Keratinocyte (primary cell): ENCODE data around the gene KIF26A. TPM values are rescaled to one million over a fixed set of nuclear protein-coding genes. Genes with fewer than 3 reads are reported as not detected.

Source experiments
- DNase-seq: peaks from one replicate; pipeline ENCODE4 v3.0.0-alpha.2; 2011; ENCODE audit warnings: low read depth, missing footprints, low spot score
- FAIRE-seq: peaks from 2 replicates; lab custom pipeline; 2011; peaks lifted over from hg19 to GRCh38; lab: Jason Lieb, UNC
- H2AFZ ChIP-seq: 2 replicates; pipeline ENCODE4 v1.6.0; 2012; ENCODE audit warnings: low read length, control low read depth, inconsistent platforms; ENCODE audit not compliant: control insufficient read depth
- H3K27ac ChIP-seq: 2 replicates; pipeline ENCODE4 v1.5.1; 2011; ENCODE audit warnings: low read length; ENCODE audit not compliant: control insufficient read depth, insufficient read depth
- H3K27me3 ChIP-seq: 3 replicates; pipeline ENCODE4 v1.6.0; 2011; ENCODE audit warnings: low read length; ENCODE audit not compliant: control insufficient read depth, insufficient read depth; ENCODE audit errors: extremely low read depth
- H3K36me3 ChIP-seq, 2 experiments: 2 replicates in 1 of 2; 3 replicates in 1 of 2; pipeline ENCODE4 v1.5.1; 2011; ENCODE audit warnings: low read length in 2 of 2, mild to moderate bottlenecking in 1 of 2; ENCODE audit not compliant: control insufficient read depth in 2 of 2, insufficient read depth in 2 of 2; ENCODE audit errors: extremely low read depth in 1 of 2
- H3K4me1 ChIP-seq: 3 replicates; pipeline ENCODE4 v1.5.1; 2011; ENCODE audit warnings: low read length; ENCODE audit not compliant: control insufficient read depth, insufficient read depth; ENCODE audit errors: extremely low read depth
- H3K4me2 ChIP-seq: 3 replicates; pipeline ENCODE4 v1.6.0; 2011; ENCODE audit warnings: low read depth, low read length; ENCODE audit not compliant: control insufficient read depth, insufficient read depth; ENCODE audit errors: extremely low read depth
- H3K4me3 ChIP-seq, 3 experiments: fragments of 200-600 bp in 1 of 3; sonication (generic) in 1 of 3; 2 replicates in 2 of 3; 3 replicates in 1 of 3; pipeline ENCODE4 v1.5.1; 2011 to 2016; ENCODE audit warnings: low read length in 3 of 3, mild to moderate bottlenecking in 3 of 3, control low read depth in 2 of 3, inconsistent platforms in 1 of 3, low read depth in 1 of 3, mixed read lengths in 1 of 3, mixed run types in 1 of 3, moderate library complexity in 1 of 3; ENCODE audit not compliant: control insufficient read depth in 2 of 3, insufficient read depth in 2 of 3; ENCODE audit errors: extremely low read depth in 1 of 3
- H3K79me2 ChIP-seq: 2 replicates; pipeline ENCODE4 v1.6.0; 2012; ENCODE audit warnings: low read length; ENCODE audit not compliant: control insufficient read depth, insufficient read depth
- H3K9ac ChIP-seq: 3 replicates; pipeline ENCODE4 v1.6.0; 2011; ENCODE audit warnings: low read length; ENCODE audit not compliant: control insufficient read depth, insufficient read depth; ENCODE audit errors: extremely low read depth
- H3K9me1 ChIP-seq: 3 replicates; pipeline ENCODE4 v1.6.0; 2011; ENCODE audit warnings: low read length; ENCODE audit not compliant: control insufficient read depth, insufficient read depth; ENCODE audit errors: extremely low read depth
- H3K9me3 ChIP-seq: 2 replicates; pipeline ENCODE4 v1.5.1; 2012; ENCODE audit warnings: low read depth, low read length; ENCODE audit not compliant: control insufficient read depth
- H4K20me1 ChIP-seq: 3 replicates; pipeline ENCODE4 v1.6.0; 2011; ENCODE audit warnings: low read length; ENCODE audit not compliant: control insufficient read depth, insufficient read depth; ENCODE audit errors: extremely low read depth
- CTCF ChIP-seq, 3 experiments: IDR thresholded peaks in 1 of 3; conservative IDR thresholded peaks in 1 of 3; optimal IDR thresholded peaks in 1 of 3; 2 replicates in 2 of 3; 3 replicates in 1 of 3; pipeline versions ENCODE3 to v1.5.1; 2011; ENCODE audit warnings: low read length in 3 of 3, mild to moderate bottlenecking in 3 of 3, moderate library complexity in 2 of 3, control low read depth in 1 of 3, inconsistent platforms in 1 of 3; ENCODE audit not compliant: insufficient read depth in 2 of 3; ENCODE audit errors: extremely low read depth in 1 of 3
- EZH2 ChIP-seq: IDR thresholded peaks from one replicate; pipeline ENCODE4 v1.6.1; 2012; ENCODE audit warnings: inconsistent platforms, mild to moderate bottlenecking, low read length, moderate library complexity
- dilution Hi-C: fragments of 300-500 bp; cut with MboI; formaldehyde crosslinking; loops from one replicate; pipeline ENCODE4 v1.7.0; 2020; ENCODE audit warnings: low sequenced_read_pairs; ENCODE audit not compliant: extremely low pct_ligation_motif_present
- polyA plus RNA-seq, 5 experiments: library from polyadenylated mRNA; depleted of rRNA in 3 of 5; stranded (reverse) in 3 of 5; stranded (forward) in 1 of 5; unstranded in 1 of 5; fragments of >200 nt; gene quantifications; 1 replicate in 1 of 5; 2 replicates in 3 of 5; 3 replicates in 1 of 5; pipeline versions ENCODE4 v1.2.1 to v1.2.3, GENCODE V29; 2011 to 2012; ENCODE audit warnings: missing spikeins in 2 of 5, low read depth in 1 of 5, low replicate concordance in 1 of 5

KIF26A gene
- polyA plus RNA-seq, 1 donor (not counting 4 experiments of a cell fraction or from before 2014, with no cell fraction given), result 0.07 TPM

GRCh38 chr14:104149617-104150135, 11.3 kb downstream of the KIF26A start:
- Histone ChIP-seq H3K27me3 (no peaks in the 10 kb centered on the region), H3K9ac (no peak overlapping the region), H3K4me2 (no peak overlapping the region), H4K20me1 (no peaks in the 10 kb centered on the region), H3K4me1 (no peaks in the 10 kb centered on the region), H3K79me2 (no peaks in the 10 kb centered on the region), H3K36me3 (no peaks in the 10 kb centered on the region), H3K9me1 (no peaks in the 10 kb centered on the region), H3K9me3 (no peaks in the 10 kb centered on the region), H3K27ac (no peak overlapping the region), H2AFZ (no peak overlapping the region), H3K4me3 (no peak overlapping the region)
- no peak for DNase-seq
- TF ChIP-seq CTCF (optimal IDR thresholded peaks at IDR 0.05 in 1 of 3, IDR thresholded peaks at IDR 0.05 in 1 of 3, conservative IDR thresholded peaks at IDR 0.05 in 1 of 3; ENCODE audit: extremely low read depth in 1 of 3, insufficient read depth in 2 of 3, low read length in 3 of 3), result no peak
- TF ChIP-seq EZH2, result no peak
- no peak for FAIRE-seq
- dilution Hi-C loops, result loop anchor here (25.0 kb wide), 1 partner anchor 112 kb away; no protein-coding TSS in a partner anchor

GRCh38 chr14:104150136-104151025, 12.0 kb downstream of the KIF26A start:
- no peaks in the 10 kb centered on the region for H3K79me2 ChIP-seq
- no peaks in the 10 kb centered on the region for H3K27me3 ChIP-seq
- H3K9ac ChIP-seq, result no peak overlapping the region
- no peaks in the 10 kb centered on the region for H3K36me3 ChIP-seq
- dilution Hi-C loops, result no loop called here
- DNase-seq, result no peak
- no peaks in the 10 kb centered on the region for H3K9me3 ChIP-seq
- no peak overlapping the region for H3K4me3 ChIP-seq
- no peaks in the 10 kb centered on the region for H3K4me1 ChIP-seq
- H3K4me2 ChIP-seq, result no peak overlapping the region
- H4K20me1 ChIP-seq, result no peaks in the 10 kb centered on the region
- no peak for FAIRE-seq
- H2AFZ ChIP-seq, result no peak overlapping the region
- TF ChIP-seq EZH2 (no peak), CTCF (optimal IDR thresholded peaks at IDR 0.05 in 1 of 3, IDR thresholded peaks at IDR 0.05 in 1 of 3, conservative IDR thresholded peaks at IDR 0.05 in 1 of 3; ENCODE audit: extremely low read depth in 1 of 3, insufficient read depth in 2 of 3, low read length in 3 of 3) (peak in 2 of 3 experiments; percentile 11 to 21)
- no peaks in the 10 kb centered on the region for H3K9me1 ChIP-seq
- H3K27ac ChIP-seq, result no peak overlapping the region
